ENCODE measurements around the gene KLHL6. TPM values are rescaled to one million over a fixed set of nuclear protein-coding genes. Genes with fewer than 3 reads are reported as not detected.
A peak's percentile ranks its signal among the peaks of the same experiment; 100 is the strongest.

Gene KLHL6
- total RNA-seq, 4 donors from 2014 or later: 0.26 to 2.0 (median 1.6) TPM

DNA sequence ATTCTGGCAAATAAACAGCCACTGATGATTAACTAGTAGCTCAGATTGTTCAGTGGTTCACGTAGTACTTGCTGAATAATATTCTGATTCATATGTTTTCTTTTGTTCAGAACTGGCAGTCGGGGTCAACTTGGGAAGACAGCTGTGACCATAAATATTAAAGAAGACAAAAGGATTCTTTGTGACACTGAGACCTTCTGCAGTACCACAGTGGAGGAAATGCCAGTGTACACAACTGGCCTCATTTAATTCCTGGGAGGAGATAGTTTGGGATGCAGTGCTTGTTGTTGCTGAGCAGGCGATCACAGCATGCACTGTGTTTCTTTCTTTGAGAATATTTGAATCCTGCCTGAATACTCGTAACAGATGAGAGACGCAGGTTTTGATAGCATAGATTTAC is 100.4 kb downstream of the KLHL6 start:
- Histone ChIP-seq H3K4me1 (no peaks in the 10 kb centered on the region), H3K36me3 (no peaks in the 10 kb centered on the region), H3K4me3 (no peak overlapping the region), H3K27me3 (no peaks in the 10 kb centered on the region), H3K9me3 (no peaks in the 10 kb centered on the region), H3K27ac (no peak overlapping the region)
- no peak for TF ChIP-seq POLR2A (IDR thresholded peaks at IDR 0.05)
- TF ChIP-seq, protein P1, sequence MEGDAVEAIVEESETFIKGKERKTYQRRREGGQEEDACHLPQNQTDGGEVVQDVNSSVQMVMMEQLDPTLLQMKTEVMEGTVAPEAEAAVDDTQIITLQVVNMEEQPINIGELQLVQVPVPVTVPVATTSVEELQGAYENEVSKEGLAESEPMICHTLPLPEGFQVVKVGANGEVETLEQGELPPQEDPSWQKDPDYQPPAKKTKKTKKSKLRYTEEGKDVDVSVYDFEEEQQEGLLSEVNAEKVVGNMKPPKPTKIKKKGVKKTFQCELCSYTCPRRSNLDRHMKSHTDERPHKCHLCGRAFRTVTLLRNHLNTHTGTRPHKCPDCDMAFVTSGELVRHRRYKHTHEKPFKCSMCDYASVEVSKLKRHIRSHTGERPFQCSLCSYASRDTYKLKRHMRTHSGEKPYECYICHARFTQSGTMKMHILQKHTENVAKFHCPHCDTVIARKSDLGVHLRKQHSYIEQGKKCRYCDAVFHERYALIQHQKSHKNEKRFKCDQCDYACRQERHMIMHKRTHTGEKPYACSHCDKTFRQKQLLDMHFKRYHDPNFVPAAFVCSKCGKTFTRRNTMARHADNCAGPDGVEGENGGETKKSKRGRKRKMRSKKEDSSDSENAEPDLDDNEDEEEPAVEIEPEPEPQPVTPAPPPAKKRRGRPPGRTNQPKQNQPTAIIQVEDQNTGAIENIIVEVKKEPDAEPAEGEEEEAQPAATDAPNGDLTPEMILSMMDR (IDR thresholded peaks at IDR 0.05): no peak
- intact Hi-C loops (cut with DNase I; ENCODE audit: low total_unique reads): no loop called here
- DNase-seq: no peak

DNA sequence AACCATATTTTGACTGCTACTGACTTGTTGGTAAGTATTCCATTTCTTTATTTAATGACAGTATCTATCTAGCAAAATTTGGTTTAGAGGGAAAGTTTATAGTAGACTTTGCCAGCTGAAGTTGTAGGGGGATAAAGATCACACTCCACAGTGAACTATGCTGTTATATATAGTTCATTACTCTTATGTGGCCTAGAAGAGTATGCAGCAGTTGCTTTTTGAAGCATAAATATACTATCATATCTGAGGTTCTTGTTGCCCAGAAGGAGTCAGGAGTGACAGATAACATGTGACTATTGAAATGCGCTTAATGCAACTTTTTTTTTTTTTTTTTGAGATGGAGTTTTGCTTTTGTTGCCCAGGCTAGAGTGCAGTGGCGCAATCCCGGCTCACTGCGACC is 101.4 kb downstream of the KLHL6 start:
- H3K27me3 ChIP-seq: no peaks in the 10 kb centered on the region

DNA sequence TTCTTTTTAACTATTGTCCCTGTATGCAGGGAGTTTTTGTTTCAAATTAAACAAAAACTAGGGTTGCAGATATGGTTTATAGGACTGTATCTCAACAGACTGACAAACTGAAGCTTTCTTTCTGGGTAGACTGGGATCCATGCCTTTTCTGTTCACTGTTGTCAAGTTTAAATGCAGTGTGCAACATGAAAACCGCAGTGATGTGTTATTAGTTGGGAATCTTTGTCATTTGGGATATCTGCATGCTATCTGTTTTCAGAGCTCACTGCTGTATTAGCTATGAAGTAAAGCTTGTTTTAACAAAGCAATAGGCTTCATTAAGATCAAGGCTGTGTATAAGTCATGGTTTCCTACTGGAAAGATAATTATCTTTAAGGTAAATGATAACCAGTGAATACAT is 105.7 kb downstream of the KLHL6 start:
- Histone ChIP-seq H3K4me1 (no peaks in the 10 kb centered on the region), H3K27me3 (no peaks in the 10 kb centered on the region), H3K36me3 (no peaks in the 10 kb centered on the region), H3K27ac (peak overlapping the region in 1 of 2 donors; percentile 6), H3K9me3 (no peaks in the 10 kb centered on the region), H3K4me3 (no peak overlapping the region)
- intact Hi-C loops (cut with DNase I; ENCODE audit: low total_unique reads): no loop called here
- TF ChIP-seq, protein P1 (IDR thresholded peaks at IDR 0.05): no peak
- TF ChIP-seq POLR2A (IDR thresholded peaks at IDR 0.05): no peak
- no peak for DNase-seq

More for the DNA sequence above, 101.4 kb downstream of the KLHL6 start:
- TF ChIP-seq, protein P1 (IDR thresholded peaks at IDR 0.05): no peak
- TF ChIP-seq POLR2A (IDR thresholded peaks at IDR 0.05): no peak
- no peak overlapping the region for H3K4me3 ChIP-seq
- no peaks in the 10 kb centered on the region for H3K36me3 ChIP-seq
- H3K27ac ChIP-seq: no peak overlapping the region
- no peaks in the 10 kb centered on the region for H3K4me1 ChIP-seq
- DNase-seq: no peak
- no peaks in the 10 kb centered on the region for H3K9me3 ChIP-seq
- intact Hi-C loops (cut with DNase I; ENCODE audit: low total_unique reads): no loop called here

DNA sequence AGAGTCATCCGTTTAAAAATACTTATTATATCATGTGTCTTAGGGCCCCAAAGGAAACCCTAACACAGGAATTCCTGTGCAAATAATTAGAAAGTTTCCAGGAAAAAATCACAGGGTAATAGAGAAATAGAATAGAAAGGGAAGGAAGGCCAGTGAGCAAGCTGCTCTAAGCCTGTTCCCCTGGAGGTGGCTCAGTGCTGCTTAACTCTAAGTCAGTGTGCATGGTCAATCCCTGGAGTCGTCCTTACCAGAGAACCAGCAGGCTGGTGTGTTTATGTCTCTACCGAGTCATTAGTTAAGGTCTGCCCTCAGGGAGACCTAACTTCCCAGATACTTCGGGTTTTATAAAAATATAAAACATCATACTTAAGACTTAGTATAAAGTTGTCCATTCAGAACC is 106.1 kb downstream of the KLHL6 start:
- Histone ChIP-seq H3K27ac (peak overlapping the region in 1 of 2 donors; percentile 6), H3K27me3 (no peaks in the 10 kb centered on the region), H3K4me1 (no peaks in the 10 kb centered on the region), H3K4me3 (no peak overlapping the region), H3K36me3 (no peaks in the 10 kb centered on the region), H3K9me3 (no peaks in the 10 kb centered on the region)
- TF ChIP-seq, protein P1 (IDR thresholded peaks at IDR 0.05): no peak
- DNase-seq: no peak
- intact Hi-C loops (cut with DNase I; ENCODE audit: low total_unique reads): no loop called here

DNA sequence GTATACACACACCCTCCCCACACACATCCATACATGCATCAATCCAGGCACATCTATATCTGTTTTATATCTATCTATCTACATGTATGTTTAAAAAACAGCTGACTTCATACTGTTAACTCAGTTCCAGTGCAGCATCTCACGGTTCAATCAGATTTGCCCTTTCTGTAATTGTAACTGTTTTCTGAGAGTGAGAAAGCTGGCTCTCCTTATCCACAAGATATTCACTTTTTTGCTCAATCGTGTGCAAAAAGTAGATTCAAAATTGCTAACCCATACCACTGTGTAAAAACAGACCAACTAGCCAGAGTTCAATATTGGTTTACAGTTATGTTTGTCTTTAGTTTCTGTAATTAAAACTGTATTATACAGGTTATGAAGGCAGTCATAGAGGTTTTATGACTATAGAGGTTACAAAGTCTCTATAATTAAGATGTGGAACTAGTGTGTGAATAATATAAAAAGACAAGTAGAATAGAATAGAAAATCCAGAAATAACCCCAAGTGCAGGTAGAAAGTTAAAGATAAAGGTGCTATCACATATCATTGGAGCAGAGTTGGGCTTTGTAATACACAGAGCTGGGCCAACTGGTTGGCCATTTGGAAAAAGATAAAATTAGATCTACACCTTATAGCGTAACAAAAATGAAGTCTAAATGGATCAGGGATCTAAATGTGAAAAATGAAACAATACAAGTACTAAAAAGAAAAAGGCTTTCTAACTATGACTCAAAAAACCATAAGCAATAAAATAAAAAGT is 107.0 kb downstream of the KLHL6 start:
- Histone ChIP-seq H3K36me3 (no peaks in the 10 kb centered on the region), H3K4me3 (peak overlapping the region in 1 of 2 donors; percentile 59), H3K9me3 (no peaks in the 10 kb centered on the region), H3K4me1 (no peaks in the 10 kb centered on the region), H3K27ac (no peak overlapping the region), H3K27me3 (no peaks in the 10 kb centered on the region)
- no peak for DNase-seq
- intact Hi-C loops (cut with DNase I; ENCODE audit: low total_unique reads): no loop called here
- TF ChIP-seq, protein P1 (IDR thresholded peaks at IDR 0.05): no peak
- no peak for TF ChIP-seq POLR2A (IDR thresholded peaks at IDR 0.05)
